Karpas-422 (cell line): Measurements from ENCODE around the gene RPS6KB1. TPM values are rescaled to one million over a fixed set of nuclear protein-coding genes. Genes with fewer than 3 reads are reported as not detected.
"Not testable (repeated sequence)": the region's sequence is repeated elsewhere in the genome, so short reads cannot be mapped to it uniquely, and the experiment has no call there.

Experiments used
- DNase-seq: peaks from one replicate; pipeline ENCODE4 v3.0.0-alpha.2; 2015
- H2AFZ ChIP-seq: fragments of 200-600 bp; sonication (generic); 2 replicates; pipeline ENCODE4 v1.6.1; 2014; ENCODE audit warnings: antibody characterized with exemption, low read length, mixed read lengths
- H3K27ac ChIP-seq: fragments of 200-600 bp; sonication (generic); 2 replicates; pipeline ENCODE4 v1.5.1; 2014; ENCODE audit warnings: mild to moderate bottlenecking, low read length, moderate library complexity
- H3K27me3 ChIP-seq: fragments of 200-600 bp; sonication (generic); 2 replicates; pipeline ENCODE4 v1.6.1; 2014; ENCODE audit warnings: low read length, mixed read lengths
- H3K36me3 ChIP-seq: fragments of 200-600 bp; sonication (generic); 2 replicates; pipeline ENCODE4 v1.6.1; 2014; ENCODE audit warnings: low read length, mixed read lengths; ENCODE audit not compliant: insufficient read depth
- H3K4me1 ChIP-seq: fragments of 200-600 bp; sonication (generic); 2 replicates; pipeline ENCODE4 v1.6.1; 2014; ENCODE audit warnings: mild to moderate bottlenecking, low read length, mixed read lengths
- H3K4me2 ChIP-seq: fragments of 200-600 bp; sonication (generic); 2 replicates; pipeline ENCODE4 v1.6.1; 2014; ENCODE audit warnings: low read length, low read depth, mild to moderate bottlenecking; ENCODE audit not compliant: poor library complexity, severe bottlenecking
- H3K4me3 ChIP-seq: fragments of 200-600 bp; sonication (generic); 2 replicates; pipeline ENCODE4 v1.5.1; 2014; ENCODE audit warnings: mild to moderate bottlenecking, antibody characterized with exemption, low read length, mixed read lengths
- H3K79me2 ChIP-seq: fragments of 200-600 bp; sonication (generic); 2 replicates; pipeline ENCODE4 v1.6.1; 2014; ENCODE audit warnings: mild to moderate bottlenecking, low read length, mixed read lengths
- H3K9ac ChIP-seq: fragments of 200-600 bp; sonication (generic); 2 replicates; pipeline ENCODE4 v1.6.0; 2014; ENCODE audit warnings: low read length
- H3K9me2 ChIP-seq: fragments of 200-600 bp; sonication (generic), shearing (Covaris generic); replicated peaks from 2 replicates; pipeline ENCODE4 v1.6.0; 2014; ENCODE audit warnings: mild to moderate bottlenecking, low read length, moderate library complexity; ENCODE audit not compliant: insufficient read depth
- H3K9me3 ChIP-seq: fragments of 300-700, 200-600 bp; sonication (generic); 2 replicates; pipeline ENCODE4 v1.6.1; 2014; ENCODE audit warnings: low read length, mixed read lengths
- H4K20me1 ChIP-seq: fragments of 200-600 bp; sonication (generic); 2 replicates; pipeline ENCODE4 v1.6.1; 2014; ENCODE audit warnings: mild to moderate bottlenecking, antibody characterized with exemption, low read length, low read depth; ENCODE audit not compliant: insufficient read depth
- total RNA-seq: library from RNA; depleted of rRNA; stranded (reverse); fragments of >200 nt; shearing (Covaris generic); gene quantifications from 2 replicates; pipeline ENCODE4 v1.2.3, GENCODE V29; 2014; ENCODE audit warnings: low replicate concordance

The RPS6KB1 gene
- total RNA-seq, 1 experiment from 2014 or later: 22.8 TPM

- Histone ChIP-seq H3K4me2 (peak overlapping the region; percentile 97), H2AFZ (no peak overlapping the region)
Observed at GRCh38 chr17:59962739-59963318, 69.9 kb downstream of the RPS6KB1 start.

GRCh38 chr17:59963738-59964481, 71.0 kb downstream of the RPS6KB1 start:
- Histone ChIP-seq H3K9ac (peak overlapping the region; percentile 81), H2AFZ (peak overlapping the region; percentile 77), H3K9me2 (no peaks in the 10 kb centered on the region), H3K36me3 (no peaks in the 10 kb centered on the region), H3K9me3 (no peaks in the 10 kb centered on the region), H3K27ac (peak overlapping the region; percentile 34), H3K4me2 (peak overlapping the region; percentile 97), H3K4me3 (peak overlapping the region; percentile 91), H3K79me2 (peaks cover 6% of the 10 kb centered on the region), H4K20me1 (no peaks in the 10 kb centered on the region), H3K27me3 (no peaks in the 10 kb centered on the region), H3K4me1 (peaks cover 21% of the 10 kb centered on the region)
- DNase-seq: peak; percentile 73

More at GRCh38 chr17:59962739-59963318, 69.9 kb downstream of the RPS6KB1 start:
- Histone ChIP-seq H3K9me2 (no peaks in the 10 kb centered on the region), H3K36me3 (no peaks in the 10 kb centered on the region; the same call in 1 of the 2 replicates), H4K20me1 (no peaks in the 10 kb centered on the region), H3K27me3 (no peaks in the 10 kb centered on the region), H3K9ac (peak overlapping the region; percentile 81), H3K4me1 (peaks cover 21% of the 10 kb centered on the region), H3K27ac (no peak overlapping the region), H3K4me3 (peak overlapping the region; percentile 91), H3K79me2 (peaks cover 6% of the 10 kb centered on the region), H3K9me3 (no peaks in the 10 kb centered on the region)
- DNase-seq: no peak

DNA sequence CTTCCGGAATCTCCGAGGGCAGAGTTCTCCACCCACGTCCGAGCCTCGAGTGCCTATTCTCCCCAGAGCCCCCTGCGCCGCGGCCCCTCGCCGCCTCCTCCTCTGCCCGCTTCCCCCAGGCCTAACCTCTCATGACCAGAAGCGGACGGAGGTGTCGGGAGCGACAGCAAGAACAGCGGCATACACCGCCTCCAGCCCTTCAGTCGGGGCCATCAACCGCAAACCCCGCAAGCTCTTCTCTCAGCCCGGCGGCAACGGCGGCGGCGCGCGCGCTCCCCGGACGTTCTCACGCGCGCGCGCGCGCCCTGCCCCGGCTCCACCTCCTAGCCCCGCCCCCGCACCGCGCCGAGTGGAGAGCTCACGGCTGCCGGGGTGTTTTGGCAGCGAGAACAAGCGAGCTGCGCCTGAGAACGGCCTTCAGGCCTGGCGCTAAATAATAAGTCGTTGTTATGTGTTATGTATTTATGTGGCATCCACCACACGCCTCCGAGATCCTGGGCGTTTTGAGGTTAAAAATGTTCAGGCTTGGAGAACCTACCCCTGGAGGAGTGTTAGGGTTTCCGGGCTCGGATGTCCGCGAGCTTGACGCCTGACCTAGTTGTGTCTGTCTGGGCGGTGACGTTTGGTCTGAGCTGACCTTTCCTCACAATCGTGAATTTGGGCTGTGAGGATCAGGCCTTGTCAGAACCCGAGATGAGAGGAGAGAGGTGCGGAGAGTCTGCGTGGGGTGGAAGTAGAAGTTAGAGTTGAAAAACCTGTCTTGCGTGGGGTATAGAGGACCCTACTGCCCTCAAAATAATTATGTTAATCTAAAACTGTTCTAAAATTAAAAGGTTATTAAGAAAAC, 71.8 kb downstream of the RPS6KB1 start, which contains the start of gene RNFT1:
RNFT1 (minus strand) TSS at position 259 of the 847 bp plus-strand sequence; CDS start at position 182, 77 bp downstream.
- Histone ChIP-seq H3K36me3 (no peaks in the 10 kb centered on the region), H3K9ac (peak within 1 kb of the TSS; percentile 81), H3K27ac (peak within 1 kb of the TSS; percentile 34), H4K20me1 (no peaks in the 10 kb centered on the region), H3K4me1 (peaks cover 21% of the 10 kb centered on the region), H3K9me3 (no peaks in the 10 kb centered on the region), H3K9me2 (no peaks in the 10 kb centered on the region), H3K4me3 (peak within 1 kb of the TSS; percentile 91), H3K79me2 (peaks cover 6% of the 10 kb centered on the region), H3K4me2 (peak within 1 kb of the TSS; percentile 97), H2AFZ (peak within 1 kb of the TSS; percentile 94), H3K27me3 (no peaks in the 10 kb centered on the region)
- DNase-seq: peak; percentile 96

GRCh38 chr17:59971771-59972170, 78.8 kb downstream of the RPS6KB1 start:
- not testable (repeated sequence) for H3K79me2 ChIP-seq, DNase-seq, H3K9me3 ChIP-seq, H4K20me1 ChIP-seq, H3K4me1 ChIP-seq, H3K27ac ChIP-seq, H3K4me2 ChIP-seq, H3K4me3 ChIP-seq, H2AFZ ChIP-seq, H3K9ac ChIP-seq, H3K36me3 ChIP-seq, H3K9me2 ChIP-seq, H3K27me3 ChIP-seq

GRCh38 chr17:59972778-59973177, 79.9 kb downstream of the RPS6KB1 start:
- Histone ChIP-seq H3K4me1 (no peaks in the 10 kb centered on the region), H3K9me2 (no peaks in the 10 kb centered on the region), H3K27ac (no peak overlapping the region), H3K27me3 (no peaks in the 10 kb centered on the region), H3K4me3 (no peak overlapping the region), H3K36me3 (no peaks in the 10 kb centered on the region), H2AFZ (no peak overlapping the region), H3K9ac (no peak overlapping the region), H3K9me3 (no peaks in the 10 kb centered on the region), H3K79me2 (no peaks in the 10 kb centered on the region), H4K20me1 (no peaks in the 10 kb centered on the region), H3K4me2 (no peak overlapping the region)
- no peak for DNase-seq

GRCh38 chr17:59973483-59973882, 80.6 kb downstream of the RPS6KB1 start:
- H3K4me3 ChIP-seq, H3K9me2 ChIP-seq, H3K9me3 ChIP-seq, H3K36me3 ChIP-seq, H3K79me2 ChIP-seq, H3K4me1 ChIP-seq, H2AFZ ChIP-seq, H3K27ac ChIP-seq, H3K27me3 ChIP-seq, H3K9ac ChIP-seq, DNase-seq, H3K4me2 ChIP-seq, H4K20me1 ChIP-seq: not testable (repeated sequence)

DNA sequence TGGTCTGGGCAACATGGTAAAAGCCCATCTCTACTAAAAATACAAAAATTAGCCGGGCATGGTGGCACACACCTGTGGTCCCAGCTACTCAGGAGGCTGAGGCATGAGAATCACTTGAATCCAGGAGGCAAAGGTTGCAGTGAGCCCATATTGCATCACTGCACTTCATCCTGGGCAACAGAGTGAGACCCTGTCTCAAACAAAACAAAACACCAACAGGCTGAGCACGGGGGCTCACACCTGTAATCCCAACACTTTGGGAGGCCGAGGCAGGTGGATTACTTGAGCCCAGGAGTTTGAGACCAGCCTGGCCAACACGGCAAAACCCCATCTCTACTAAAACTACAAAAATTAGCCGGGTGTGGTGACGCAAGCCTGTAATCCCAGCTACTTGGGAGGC, 82.2 kb downstream of the RPS6KB1 start:
- not testable (repeated sequence) for H3K4me1 ChIP-seq, H3K27me3 ChIP-seq, H3K9me3 ChIP-seq, H3K79me2 ChIP-seq, H4K20me1 ChIP-seq, H3K9ac ChIP-seq, H3K9me2 ChIP-seq, H2AFZ ChIP-seq, H3K36me3 ChIP-seq, H3K27ac ChIP-seq, H3K4me2 ChIP-seq, DNase-seq, H3K4me3 ChIP-seq

DNA sequence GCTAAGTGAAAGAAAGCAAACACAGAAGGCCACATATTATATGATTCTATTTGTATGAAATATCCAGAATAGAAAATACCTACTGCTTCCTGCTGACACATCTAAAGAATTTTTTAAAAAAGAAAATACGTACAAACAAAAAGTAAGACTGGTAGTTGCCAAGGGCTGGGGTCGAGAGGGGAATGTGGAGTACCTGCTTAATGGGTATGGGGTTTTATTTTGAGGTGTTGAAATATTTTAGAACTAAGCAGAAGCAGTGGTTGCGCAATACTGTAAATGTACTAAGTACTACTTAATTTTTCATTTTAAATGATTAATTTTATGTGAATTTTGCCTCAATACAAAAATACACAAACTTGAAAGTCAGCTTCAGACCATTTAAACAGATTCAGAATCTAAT, 103.7 kb downstream of the RPS6KB1 start:
- not testable (repeated sequence) for H3K27ac ChIP-seq, H3K9me3 ChIP-seq, H3K79me2 ChIP-seq, H3K4me3 ChIP-seq, H3K9ac ChIP-seq, H3K9me2 ChIP-seq, DNase-seq, H3K27me3 ChIP-seq, H2AFZ ChIP-seq, H3K4me1 ChIP-seq, H4K20me1 ChIP-seq, H3K4me2 ChIP-seq, H3K36me3 ChIP-seq
